RWPE1 (cell line): ENCODE measurements around the gene CYP27B1.

Source experiments
- CTCF ChIA-PET: fragments of 350-600 bp; sonication (Branson Sonifier 250); formaldehyde crosslinking; extraction: SDS; loops from one replicate; lab custom pipeline; 2021; lab: Yijun Ruan, JAX
- POLR2A ChIA-PET: fragments of 400-600 bp; formaldehyde crosslinking; extraction: SDS; loops from one replicate; lab custom pipeline; 2020; ENCODE audit warnings: antibody characterized with exemption; ENCODE audit not compliant: low non-redundant PET; lab: Yijun Ruan, JAX
- DNase-seq: peaks from one replicate; pipeline ENCODE4 v3.0.0; 2012; ENCODE audit warnings: low spot score
- H3K27ac ChIP-seq: fragments of 450-650 bp; 2 replicates; pipeline ENCODE4 v1.5.1; 2017
- TF ChIP-seq, protein P1 (sequence below): fragments of 450-650 bp; conservative IDR thresholded peaks from 2 replicates; pipeline ENCODE4 v1.5.1; 2017; ENCODE audit warnings: low read depth, mild to moderate bottlenecking

CYP27B1 gene

GRCh38 chr12:57811028-57811755 is 44.3 kb upstream of the CYP27B1 start:
- TF ChIP-seq, protein P1, sequence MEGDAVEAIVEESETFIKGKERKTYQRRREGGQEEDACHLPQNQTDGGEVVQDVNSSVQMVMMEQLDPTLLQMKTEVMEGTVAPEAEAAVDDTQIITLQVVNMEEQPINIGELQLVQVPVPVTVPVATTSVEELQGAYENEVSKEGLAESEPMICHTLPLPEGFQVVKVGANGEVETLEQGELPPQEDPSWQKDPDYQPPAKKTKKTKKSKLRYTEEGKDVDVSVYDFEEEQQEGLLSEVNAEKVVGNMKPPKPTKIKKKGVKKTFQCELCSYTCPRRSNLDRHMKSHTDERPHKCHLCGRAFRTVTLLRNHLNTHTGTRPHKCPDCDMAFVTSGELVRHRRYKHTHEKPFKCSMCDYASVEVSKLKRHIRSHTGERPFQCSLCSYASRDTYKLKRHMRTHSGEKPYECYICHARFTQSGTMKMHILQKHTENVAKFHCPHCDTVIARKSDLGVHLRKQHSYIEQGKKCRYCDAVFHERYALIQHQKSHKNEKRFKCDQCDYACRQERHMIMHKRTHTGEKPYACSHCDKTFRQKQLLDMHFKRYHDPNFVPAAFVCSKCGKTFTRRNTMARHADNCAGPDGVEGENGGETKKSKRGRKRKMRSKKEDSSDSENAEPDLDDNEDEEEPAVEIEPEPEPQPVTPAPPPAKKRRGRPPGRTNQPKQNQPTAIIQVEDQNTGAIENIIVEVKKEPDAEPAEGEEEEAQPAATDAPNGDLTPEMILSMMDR = no peak
- peak overlapping the region; percentile 34 for H3K27ac ChIP-seq
- CTCF ChIA-PET = interaction anchor here (3.2 kb wide), 1 partner anchor 8 kb away, joined by 12 read pairs; no protein-coding TSS in a partner anchor
- no peak for DNase-seq
- POLR2A ChIA-PET = no interaction called here

- TF ChIP-seq, protein P1 = no peak
- CTCF ChIA-PET = interaction anchor here (0.6 kb wide), 1 partner anchor 82 kb away, joined by 3 read pairs; no protein-coding TSS in a partner anchor
- H3K27ac ChIP-seq = peak overlapping the region; percentile 34
- peak; percentile 69 for DNase-seq
- POLR2A ChIA-PET = interaction anchor here (0.6 kb wide), 1 partner anchor 77 kb away, joined by 3 read pairs; no protein-coding TSS in a partner anchor
Measured at GRCh38 chr12:57810450-57810849, 43.6 kb upstream of the CYP27B1 start.

- DNase-seq = no peak
- no peak overlapping the region for H3K27ac ChIP-seq
- CTCF ChIA-PET = no interaction called here
- POLR2A ChIA-PET = no interaction called here
- TF ChIP-seq, protein P1 = no peak
Measured at GRCh38 chr12:57809425-57809824, 42.5 kb upstream of the CYP27B1 start.

DNA sequence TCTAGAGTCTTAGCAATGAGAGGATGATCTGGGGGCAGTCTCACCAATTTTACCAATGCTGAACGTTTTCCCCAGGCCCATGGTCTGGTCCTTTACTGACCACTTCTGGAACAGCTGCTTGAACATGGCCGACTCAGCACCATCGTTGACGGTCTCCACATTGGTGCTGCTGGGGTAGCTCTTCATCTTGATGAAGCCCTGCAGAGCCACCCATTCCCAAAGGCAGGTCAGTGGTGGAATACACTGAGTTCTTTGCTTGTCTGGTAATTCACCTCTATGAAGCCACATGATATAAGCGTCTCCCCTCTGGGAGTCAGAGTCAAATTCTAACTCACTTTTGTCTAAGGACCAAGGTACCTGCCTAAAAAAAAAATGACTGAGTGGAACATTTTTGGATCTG is 41.5 kb upstream of the CYP27B1 start:
- CTCF ChIA-PET = interaction anchor here (0.7 kb wide), 1 partner anchor 323 kb away, joined by 4 read pairs; no protein-coding TSS in a partner anchor
- TF ChIP-seq, protein P1 = no peak
- DNase-seq = no peak
- no peak overlapping the region for H3K27ac ChIP-seq
- POLR2A ChIA-PET = no interaction called here

GRCh38 chr12:57807285-57807684 is 40.4 kb upstream of the CYP27B1 start:
- ChIA-PET POLR2A (no interaction called here), CTCF (no interaction called here)
- no peak for DNase-seq
- TF ChIP-seq, protein P1 = no peak
- H3K27ac ChIP-seq = no peak overlapping the region

DNA sequence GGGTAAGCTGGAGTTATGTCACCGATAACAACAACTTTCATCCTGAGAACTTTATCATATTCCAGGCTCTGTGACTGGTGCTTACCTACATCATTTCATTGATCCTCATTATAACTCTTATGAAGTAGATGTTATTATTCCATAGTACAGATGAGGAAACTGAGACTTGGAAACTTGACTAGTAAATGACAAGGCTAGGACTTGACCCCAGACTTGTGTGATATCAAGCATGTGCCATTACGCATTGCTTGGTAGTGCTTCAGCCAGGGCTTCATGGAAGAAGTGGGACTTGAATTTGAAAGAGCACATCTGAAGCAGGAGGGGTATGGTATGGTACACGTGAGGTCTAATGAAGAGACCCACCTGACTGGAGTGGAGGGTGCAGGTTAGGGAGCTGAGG is 39.8 kb upstream of the CYP27B1 start:
- no peak for DNase-seq
- H3K27ac ChIP-seq = no peak overlapping the region
- TF ChIP-seq, protein P1 = no peak
- ChIA-PET POLR2A (no interaction called here), CTCF (no interaction called here)
